Measurements from ENCODE around the gene FIS1.
A peak's percentile ranks its signal among the peaks of the same experiment; 100 is the strongest.

DNA sequence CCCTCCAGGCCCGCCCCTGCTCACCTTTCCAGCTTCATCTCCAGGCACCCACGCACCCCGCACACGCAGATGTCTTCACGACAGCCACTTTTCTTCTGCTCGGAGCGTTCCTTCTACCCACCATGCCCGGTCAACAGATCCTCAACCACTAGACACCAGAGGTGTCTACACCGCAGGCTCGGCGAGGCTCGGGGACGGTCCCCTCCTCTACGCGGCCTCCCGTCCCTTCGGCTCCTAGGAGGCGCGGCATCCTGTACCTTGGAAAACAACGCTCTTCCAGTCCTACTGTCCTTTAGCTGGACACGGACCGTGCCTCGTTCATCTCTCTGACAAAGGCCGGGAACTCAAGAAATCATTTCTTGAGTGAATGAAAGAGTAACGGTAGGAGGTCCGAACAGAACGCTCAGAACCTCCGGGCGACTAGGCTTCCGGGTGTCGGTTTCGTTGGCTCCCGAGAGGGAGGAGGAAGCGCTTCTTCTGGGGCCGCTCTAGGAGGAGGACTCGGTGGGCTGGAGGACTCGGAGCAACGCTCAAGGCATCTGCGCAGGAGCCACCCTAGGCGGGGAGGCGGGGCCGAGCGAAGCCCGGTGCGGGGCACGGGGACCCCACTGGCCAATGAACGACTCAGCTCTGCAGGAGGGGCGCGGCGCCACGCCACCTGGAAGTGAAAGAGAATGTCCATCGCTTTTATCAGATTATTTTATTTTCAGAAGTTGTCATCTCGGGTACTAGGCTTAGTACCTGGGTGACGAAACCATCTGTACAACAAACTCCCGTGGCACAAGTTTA is 7.2 kb upstream of the FIS1 start:
- TF ChIP-seq ZNF565 (CRISPR knock-in tag; conservative IDR thresholded peaks at IDR 0.05; ENCODE audit: low read depth) (no peak), ZFP3 (CRISPR knock-in tag; IDR thresholded peaks at IDR 0.05) (no peak), PPARA (CRISPR knock-in tag; IDR thresholded peaks at IDR 0.05; ENCODE audit: borderline replicate concordance) (no peak), GLIS3 (CRISPR knock-in tag; IDR thresholded peaks at IDR 0.05) (no peak), ZFP30 (CRISPR knock-in tag; IDR thresholded peaks at IDR 0.05) (no peak)
- TF ChIP-seq, protein P1, sequence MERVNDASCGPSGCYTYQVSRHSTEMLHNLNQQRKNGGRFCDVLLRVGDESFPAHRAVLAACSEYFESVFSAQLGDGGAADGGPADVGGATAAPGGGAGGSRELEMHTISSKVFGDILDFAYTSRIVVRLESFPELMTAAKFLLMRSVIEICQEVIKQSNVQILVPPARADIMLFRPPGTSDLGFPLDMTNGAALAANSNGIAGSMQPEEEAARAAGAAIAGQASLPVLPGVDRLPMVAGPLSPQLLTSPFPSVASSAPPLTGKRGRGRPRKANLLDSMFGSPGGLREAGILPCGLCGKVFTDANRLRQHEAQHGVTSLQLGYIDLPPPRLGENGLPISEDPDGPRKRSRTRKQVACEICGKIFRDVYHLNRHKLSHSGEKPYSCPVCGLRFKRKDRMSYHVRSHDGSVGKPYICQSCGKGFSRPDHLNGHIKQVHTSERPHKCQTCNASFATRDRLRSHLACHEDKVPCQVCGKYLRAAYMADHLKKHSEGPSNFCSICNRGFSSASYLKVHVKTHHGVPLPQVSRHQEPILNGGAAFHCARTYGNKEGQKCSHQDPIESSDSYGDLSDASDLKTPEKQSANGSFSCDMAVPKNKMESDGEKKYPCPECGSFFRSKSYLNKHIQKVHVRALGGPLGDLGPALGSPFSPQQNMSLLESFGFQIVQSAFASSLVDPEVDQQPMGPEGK (CRISPR knock-in tag; IDR thresholded peaks at IDR 0.05; ENCODE audit: borderline replicate concordance) = no peak
- TF ChIP-seq, protein P2, sequence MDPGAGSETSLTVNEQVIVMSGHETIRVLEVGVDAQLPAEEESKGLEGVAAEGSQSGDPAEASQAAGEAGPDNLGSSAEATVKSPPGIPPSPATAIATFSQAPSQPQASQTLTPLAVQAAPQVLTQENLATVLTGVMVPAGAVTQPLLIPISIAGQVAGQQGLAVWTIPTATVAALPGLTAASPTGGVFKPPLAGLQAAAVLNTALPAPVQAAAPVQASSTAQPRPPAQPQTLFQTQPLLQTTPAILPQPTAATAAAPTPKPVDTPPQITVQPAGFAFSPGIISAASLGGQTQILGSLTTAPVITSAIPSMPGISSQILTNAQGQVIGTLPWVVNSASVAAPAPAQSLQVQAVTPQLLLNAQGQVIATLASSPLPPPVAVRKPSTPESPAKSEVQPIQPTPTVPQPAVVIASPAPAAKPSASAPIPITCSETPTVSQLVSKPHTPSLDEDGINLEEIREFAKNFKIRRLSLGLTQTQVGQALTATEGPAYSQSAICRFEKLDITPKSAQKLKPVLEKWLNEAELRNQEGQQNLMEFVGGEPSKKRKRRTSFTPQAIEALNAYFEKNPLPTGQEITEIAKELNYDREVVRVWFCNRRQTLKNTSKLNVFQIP (CRISPR knock-in tag; IDR thresholded peaks at IDR 0.05; ENCODE audit: borderline replicate concordance, low read depth) = no peak
- TF ChIP-seq, protein P3, sequence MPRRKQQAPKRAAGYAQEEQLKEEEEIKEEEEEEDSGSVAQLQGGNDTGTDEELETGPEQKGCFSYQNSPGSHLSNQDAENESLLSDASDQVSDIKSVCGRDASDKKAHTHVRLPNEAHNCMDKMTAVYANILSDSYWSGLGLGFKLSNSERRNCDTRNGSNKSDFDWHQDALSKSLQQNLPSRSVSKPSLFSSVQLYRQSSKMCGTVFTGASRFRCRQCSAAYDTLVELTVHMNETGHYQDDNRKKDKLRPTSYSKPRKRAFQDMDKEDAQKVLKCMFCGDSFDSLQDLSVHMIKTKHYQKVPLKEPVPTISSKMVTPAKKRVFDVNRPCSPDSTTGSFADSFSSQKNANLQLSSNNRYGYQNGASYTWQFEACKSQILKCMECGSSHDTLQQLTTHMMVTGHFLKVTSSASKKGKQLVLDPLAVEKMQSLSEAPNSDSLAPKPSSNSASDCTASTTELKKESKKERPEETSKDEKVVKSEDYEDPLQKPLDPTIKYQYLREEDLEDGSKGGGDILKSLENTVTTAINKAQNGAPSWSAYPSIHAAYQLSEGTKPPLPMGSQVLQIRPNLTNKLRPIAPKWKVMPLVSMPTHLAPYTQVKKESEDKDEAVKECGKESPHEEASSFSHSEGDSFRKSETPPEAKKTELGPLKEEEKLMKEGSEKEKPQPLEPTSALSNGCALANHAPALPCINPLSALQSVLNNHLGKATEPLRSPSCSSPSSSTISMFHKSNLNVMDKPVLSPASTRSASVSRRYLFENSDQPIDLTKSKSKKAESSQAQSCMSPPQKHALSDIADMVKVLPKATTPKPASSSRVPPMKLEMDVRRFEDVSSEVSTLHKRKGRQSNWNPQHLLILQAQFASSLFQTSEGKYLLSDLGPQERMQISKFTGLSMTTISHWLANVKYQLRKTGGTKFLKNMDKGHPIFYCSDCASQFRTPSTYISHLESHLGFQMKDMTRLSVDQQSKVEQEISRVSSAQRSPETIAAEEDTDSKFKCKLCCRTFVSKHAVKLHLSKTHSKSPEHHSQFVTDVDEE (CRISPR knock-in tag; IDR thresholded peaks at IDR 0.05) = 0 out of 2 replicates have a peak, but pooled peaks have one; percentile 48
- TF ChIP-seq, protein P4, sequence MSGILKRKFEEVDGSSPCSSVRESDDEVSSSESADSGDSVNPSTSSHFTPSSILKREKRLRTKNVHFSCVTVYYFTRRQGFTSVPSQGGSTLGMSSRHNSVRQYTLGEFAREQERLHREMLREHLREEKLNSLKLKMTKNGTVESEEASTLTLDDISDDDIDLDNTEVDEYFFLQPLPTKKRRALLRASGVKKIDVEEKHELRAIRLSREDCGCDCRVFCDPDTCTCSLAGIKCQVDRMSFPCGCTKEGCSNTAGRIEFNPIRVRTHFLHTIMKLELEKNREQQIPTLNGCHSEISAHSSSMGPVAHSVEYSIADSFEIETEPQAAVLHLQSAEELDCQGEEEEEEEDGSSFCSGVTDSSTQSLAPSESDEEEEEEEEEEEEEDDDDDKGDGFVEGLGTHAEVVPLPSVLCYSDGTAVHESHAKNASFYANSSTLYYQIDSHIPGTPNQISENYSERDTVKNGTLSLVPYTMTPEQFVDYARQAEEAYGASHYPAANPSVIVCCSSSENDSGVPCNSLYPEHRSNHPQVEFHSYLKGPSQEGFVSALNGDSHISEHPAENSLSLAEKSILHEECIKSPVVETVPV (CRISPR knock-in tag; IDR thresholded peaks at IDR 0.05) = no peak
